Measurements from ENCODE around the gene DHODH.

DNA sequence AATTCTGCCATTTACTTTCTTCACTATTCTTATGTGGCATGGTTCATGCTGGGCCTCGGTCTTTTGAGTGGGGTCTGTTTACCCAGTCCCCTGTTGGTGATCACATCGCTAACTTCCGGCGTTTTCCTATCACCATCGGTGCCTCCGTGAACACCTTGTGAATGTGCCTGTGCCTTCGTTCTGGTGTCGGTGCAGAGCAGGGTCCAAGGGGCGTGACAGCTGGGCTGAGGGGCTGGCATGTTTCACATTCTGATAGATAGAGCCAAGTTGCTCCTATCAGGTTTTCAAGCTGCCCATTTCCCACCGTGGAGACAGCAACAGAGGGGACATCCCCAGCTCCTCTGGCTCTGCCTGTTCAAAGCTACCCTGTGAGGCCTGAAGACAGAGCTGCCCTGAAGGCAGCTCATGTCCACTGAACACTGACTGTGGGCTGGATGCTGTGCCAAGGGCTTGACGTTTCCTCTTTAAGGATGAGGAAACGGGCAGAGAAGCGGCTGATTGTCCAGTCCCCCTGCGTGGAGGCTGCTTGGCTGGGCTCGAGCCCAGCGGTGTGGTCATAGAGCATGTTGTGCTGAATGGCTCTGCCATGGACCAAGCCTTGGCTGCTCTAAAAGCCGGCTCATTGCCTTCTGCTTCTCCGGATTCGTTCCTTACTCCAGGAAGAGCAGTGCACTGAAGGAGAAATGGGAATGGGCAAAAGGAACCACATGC, 17.0 kb downstream of the DHODH start:
- TF ChIP-seq, protein P1, sequence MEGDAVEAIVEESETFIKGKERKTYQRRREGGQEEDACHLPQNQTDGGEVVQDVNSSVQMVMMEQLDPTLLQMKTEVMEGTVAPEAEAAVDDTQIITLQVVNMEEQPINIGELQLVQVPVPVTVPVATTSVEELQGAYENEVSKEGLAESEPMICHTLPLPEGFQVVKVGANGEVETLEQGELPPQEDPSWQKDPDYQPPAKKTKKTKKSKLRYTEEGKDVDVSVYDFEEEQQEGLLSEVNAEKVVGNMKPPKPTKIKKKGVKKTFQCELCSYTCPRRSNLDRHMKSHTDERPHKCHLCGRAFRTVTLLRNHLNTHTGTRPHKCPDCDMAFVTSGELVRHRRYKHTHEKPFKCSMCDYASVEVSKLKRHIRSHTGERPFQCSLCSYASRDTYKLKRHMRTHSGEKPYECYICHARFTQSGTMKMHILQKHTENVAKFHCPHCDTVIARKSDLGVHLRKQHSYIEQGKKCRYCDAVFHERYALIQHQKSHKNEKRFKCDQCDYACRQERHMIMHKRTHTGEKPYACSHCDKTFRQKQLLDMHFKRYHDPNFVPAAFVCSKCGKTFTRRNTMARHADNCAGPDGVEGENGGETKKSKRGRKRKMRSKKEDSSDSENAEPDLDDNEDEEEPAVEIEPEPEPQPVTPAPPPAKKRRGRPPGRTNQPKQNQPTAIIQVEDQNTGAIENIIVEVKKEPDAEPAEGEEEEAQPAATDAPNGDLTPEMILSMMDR (IDR thresholded peaks at IDR 0.05), result no peak
- no peak for TF ChIP-seq POLR2A (IDR thresholded peaks at IDR 0.05)

All from lower leg skin (tissue), 3 donors.